IPS DF 6.9 (cell line): ENCODE data around the gene CDKN2C.
A peak's percentile ranks its signal among the peaks of the same experiment; 100 is the strongest.

ENCODE experiments used
- DNase-seq: peaks from one replicate; pipeline ENCODE4 v3.0.0-alpha.2; 2013; ENCODE audit warnings: low read depth, low spot score
- H3K27ac ChIP-seq: one replicate; pipeline ENCODE4 v1.5.1; 2013; ENCODE audit warnings: low read length, control low read depth
- H3K27me3 ChIP-seq: 2 replicates; pipeline ENCODE4 v1.6.1; 2013; ENCODE audit warnings: mild to moderate bottlenecking, low read length; ENCODE audit not compliant: control insufficient read depth, insufficient read depth
- H3K36me3 ChIP-seq: 2 replicates; pipeline ENCODE4 v1.6.1; 2013; ENCODE audit warnings: low read length; ENCODE audit not compliant: control insufficient read depth, insufficient read depth
- H3K4me1 ChIP-seq: 2 replicates; pipeline ENCODE4 v1.6.1; 2013; ENCODE audit warnings: low read length; ENCODE audit not compliant: control insufficient read depth, insufficient read depth
- H3K4me3 ChIP-seq: 2 replicates; pipeline ENCODE4 v1.5.1; 2013; ENCODE audit warnings: mild to moderate bottlenecking, low read length
- H3K9me3 ChIP-seq: 2 replicates; pipeline ENCODE4 v1.6.1; 2013; ENCODE audit warnings: low read length, inconsistent platforms; ENCODE audit not compliant: control insufficient read depth, insufficient read depth
- WGBS: extraction: QIAGEN DNeasy Blood & Tissue Kit; methylation state at CpG from one replicate; pipeline ENCODE4 v1.1.7; 2013; ENCODE audit warnings: mixed read lengths, missing lambda C conversion rate; ENCODE audit not compliant: insufficient read length, insufficient coverage; 5-methylcytosine and 5-hydroxymethylcytosine counted together

Gene CDKN2C

GRCh38 chr1:50973875-50974617 lies 4.0 kb downstream of the CDKN2C start:
- H3K27me3 ChIP-seq = peaks cover 64% of the 10 kb centered on the region
- no peaks in the 10 kb centered on the region for H3K9me3 ChIP-seq
- H3K27ac ChIP-seq = no peak overlapping the region
- H3K36me3 ChIP-seq = no peaks in the 10 kb centered on the region
- no peak overlapping the region for H3K4me3 ChIP-seq
- H3K4me1 ChIP-seq = 0 out of 2 replicates have a peak, but pooled peaks cover 2% of the 10 kb centered on the region
- DNase-seq = no peak
- WGBS = no CpG with 5 or more reads among the region's 13 CpGs

- no peak for DNase-seq
- H3K27ac ChIP-seq = no peak overlapping the region
Observed at GRCh38 chr1:50974618-50974935, 4.5 kb downstream of the CDKN2C start.

DNA sequence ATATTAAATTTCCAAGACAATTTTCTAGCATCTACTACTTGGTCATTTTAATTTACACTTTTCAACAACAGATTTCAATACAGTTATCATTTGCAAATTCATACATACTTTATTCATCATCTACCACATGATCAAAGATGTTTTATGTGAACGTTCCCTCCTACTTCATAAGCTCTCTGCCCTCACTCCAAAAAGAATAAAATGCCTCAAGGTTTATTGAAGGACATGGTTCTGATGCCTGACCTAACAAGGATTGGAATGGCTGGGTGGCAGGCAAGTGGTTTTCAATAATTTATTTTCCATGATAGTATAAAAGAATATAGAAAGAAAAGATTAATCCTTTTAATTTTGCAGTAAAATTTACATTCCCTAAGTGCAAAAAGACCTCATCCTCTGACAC lies 5.4 kb downstream of the CDKN2C start:
- no peaks in the 10 kb centered on the region for H3K9me3 ChIP-seq
- H3K4me3 ChIP-seq = no peak overlapping the region
- DNase-seq = no peak
- 100% methylated on average over 1 of the region's 1 CpG for WGBS
- 0 out of 2 replicates have a peak, but pooled peaks cover 2% of the 10 kb centered on the region for H3K4me1 ChIP-seq
- no peak overlapping the region for H3K27ac ChIP-seq
- H3K36me3 ChIP-seq = no peaks in the 10 kb centered on the region
- H3K27me3 ChIP-seq = peaks cover 53% of the 10 kb centered on the region

More at GRCh38 chr1:50974618-50974935, 4.5 kb downstream of the CDKN2C start:
- no peaks in the 10 kb centered on the region for H3K9me3 ChIP-seq
- no peaks in the 10 kb centered on the region for H3K36me3 ChIP-seq
- 0 out of 2 replicates have a peak, but pooled peaks cover 2% of the 10 kb centered on the region for H3K4me1 ChIP-seq
- WGBS = no CpG with 5 or more reads among the region's 1 CpG
- peaks cover 62% of the 10 kb centered on the region for H3K27me3 ChIP-seq
- H3K4me3 ChIP-seq = no peak overlapping the region

DNA sequence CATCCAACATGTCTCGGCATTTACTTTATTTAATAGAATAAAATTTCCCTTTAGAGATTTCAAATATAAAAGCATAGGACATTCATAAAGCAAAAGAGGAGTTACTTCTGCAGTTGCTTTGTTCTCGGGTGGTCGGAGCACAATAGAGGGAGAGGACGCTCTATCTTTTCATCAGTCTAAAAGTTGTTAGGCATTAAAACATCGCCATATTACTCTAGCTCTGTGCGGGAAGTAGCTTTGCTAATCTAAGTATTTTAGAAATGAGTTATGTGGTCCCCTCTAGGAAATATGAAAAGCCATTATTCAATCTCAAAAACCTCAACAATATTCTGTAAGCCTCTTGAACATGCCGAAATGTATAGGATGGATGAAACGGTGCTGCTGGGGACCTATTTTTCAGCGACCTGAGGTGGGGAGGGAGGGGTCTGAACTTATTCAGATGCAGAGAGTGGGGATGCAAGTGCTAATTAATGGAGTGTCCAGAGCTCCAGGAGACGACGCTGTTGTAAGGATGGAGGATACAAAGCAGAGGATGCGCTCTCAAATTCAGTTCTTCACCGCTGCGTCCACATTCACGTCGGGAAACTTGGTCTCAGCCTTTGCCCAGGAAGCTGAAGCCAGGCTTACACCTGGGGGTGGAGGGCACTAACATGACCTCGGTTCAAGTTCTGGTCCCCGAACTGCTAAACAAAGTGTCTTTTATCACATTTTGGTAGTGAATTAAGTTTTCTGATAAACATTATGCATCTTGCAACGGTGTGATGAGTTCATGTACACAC lies 6.3 kb downstream of the CDKN2C start:
- WGBS = no CpG with 5 or more reads among the region's 19 CpGs
- H3K4me3 ChIP-seq = no peak overlapping the region
- no peaks in the 10 kb centered on the region for H3K36me3 ChIP-seq
- H3K4me1 ChIP-seq = 0 out of 2 replicates have a peak, but pooled peaks cover 2% of the 10 kb centered on the region
- DNase-seq = no peak
- H3K27me3 ChIP-seq = peaks cover 45% of the 10 kb centered on the region
- H3K9me3 ChIP-seq = no peaks in the 10 kb centered on the region
- no peak overlapping the region for H3K27ac ChIP-seq

- no peak for DNase-seq
- H3K27ac ChIP-seq = no peak overlapping the region
- no peaks in the 10 kb centered on the region for H3K36me3 ChIP-seq
- no CpG with 5 or more reads among the region's 26 CpGs for WGBS
- no peaks in the 10 kb centered on the region for H3K9me3 ChIP-seq
- no peak overlapping the region; the same call in 1 of the 2 replicates for H3K4me3 ChIP-seq
- H3K27me3 ChIP-seq = peaks cover 45% of the 10 kb centered on the region
- 0 out of 2 replicates have a peak, but pooled peaks cover 2% of the 10 kb centered on the region for H3K4me1 ChIP-seq
Observed at GRCh38 chr1:50976890-50977574, 7.0 kb downstream of the CDKN2C start.

DNA sequence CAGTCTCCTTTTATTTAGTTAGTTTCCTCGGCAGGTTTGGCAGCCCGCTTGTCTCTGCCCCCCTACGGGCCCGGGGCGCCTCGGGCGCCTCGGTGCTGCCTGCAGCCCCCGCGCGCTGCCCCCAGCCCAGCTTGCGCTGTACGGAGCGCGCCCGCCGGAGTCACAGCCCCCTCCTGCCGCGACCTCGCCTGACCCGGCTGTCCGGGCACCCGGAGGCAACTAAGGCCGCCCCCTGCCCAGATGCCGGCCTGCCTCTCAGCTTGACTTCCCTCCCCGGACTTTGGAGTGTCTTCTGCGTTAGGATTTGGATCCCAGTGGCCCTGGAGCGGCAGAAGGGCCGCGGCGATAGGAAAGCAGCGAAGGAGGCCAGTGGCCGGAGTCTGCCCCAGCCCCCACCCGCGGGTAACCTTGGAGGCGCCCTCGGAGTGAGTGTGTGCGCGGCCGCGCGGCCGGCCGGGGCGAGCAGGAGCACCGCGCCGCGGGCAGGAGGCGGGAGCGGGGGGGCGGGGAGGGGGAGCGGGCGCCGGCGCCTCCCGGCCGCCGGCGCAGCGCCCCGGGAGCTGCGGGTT lies 7.6 kb downstream of the CDKN2C start:
- DNase-seq = no peak
- Histone ChIP-seq H3K9me3 (no peaks in the 10 kb centered on the region), H3K27me3 (peaks cover 42% of the 10 kb centered on the region), H3K36me3 (no peaks in the 10 kb centered on the region), H3K4me3 (peak overlapping the region; percentile 71; the same call in 1 of the 2 replicates), H3K27ac (no peak overlapping the region), H3K4me1 (0 out of 2 replicates have a peak, but pooled peaks cover 2% of the 10 kb centered on the region)
- no CpG with 5 or more reads among the region's 63 CpGs for WGBS

DNA sequence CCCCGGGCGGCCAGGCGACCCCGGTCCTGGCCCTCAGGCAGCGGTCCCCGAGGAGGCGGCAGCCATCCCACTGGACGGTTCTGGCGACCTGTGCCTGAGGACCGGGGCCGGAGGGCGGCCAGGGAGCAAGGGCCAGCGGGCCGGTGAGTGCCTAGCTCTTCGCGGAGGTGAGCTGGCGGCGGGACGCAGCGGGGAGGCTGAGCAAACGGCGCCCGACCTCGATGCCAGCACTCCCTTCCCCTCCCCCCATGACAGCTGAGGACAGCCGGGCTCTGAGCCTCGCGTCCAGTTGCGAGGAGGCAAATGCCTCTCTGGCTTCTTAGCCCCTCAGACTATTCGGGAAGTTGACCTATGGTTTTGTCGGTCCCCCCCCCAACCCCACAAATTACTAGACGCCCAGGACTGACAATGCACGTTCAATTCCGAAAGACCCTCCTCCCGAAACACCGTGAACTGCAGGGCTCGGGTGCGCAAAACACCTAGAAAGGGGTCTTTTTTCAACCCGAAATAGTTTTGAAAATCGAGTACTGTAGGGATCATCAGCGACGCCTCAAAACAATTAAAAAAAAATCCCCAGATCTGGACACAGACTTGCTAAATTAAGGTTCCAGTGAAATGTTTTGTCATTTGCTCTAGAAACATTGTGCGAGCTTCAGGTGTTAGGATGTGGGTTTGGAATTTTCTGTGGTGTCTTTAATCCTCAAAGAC lies 8.3 kb downstream of the CDKN2C start:
- DNase-seq = no peak
- Histone ChIP-seq H3K36me3 (no peaks in the 10 kb centered on the region), H3K27ac (no peak overlapping the region), H3K4me1 (0 out of 2 replicates have a peak, but pooled peaks cover 2% of the 10 kb centered on the region), H3K9me3 (no peaks in the 10 kb centered on the region), H3K4me3 (peak overlapping the region; percentile 71; the same call in 1 of the 2 replicates), H3K27me3 (peaks cover 41% of the 10 kb centered on the region)
- no CpG with 5 or more reads among the region's 42 CpGs for WGBS

GRCh38 chr1:50978852-50979781 lies 9.1 kb downstream of the CDKN2C start:
- no CpG with 5 or more reads among the region's 10 CpGs for WGBS
- DNase-seq = no peak
- Histone ChIP-seq H3K4me3 (no peak overlapping the region), H3K27me3 (peaks cover 33% of the 10 kb centered on the region), H3K36me3 (no peaks in the 10 kb centered on the region), H3K4me1 (0 out of 2 replicates have a peak, but pooled peaks cover 2% of the 10 kb centered on the region), H3K9me3 (no peaks in the 10 kb centered on the region), H3K27ac (no peak overlapping the region)

DNA sequence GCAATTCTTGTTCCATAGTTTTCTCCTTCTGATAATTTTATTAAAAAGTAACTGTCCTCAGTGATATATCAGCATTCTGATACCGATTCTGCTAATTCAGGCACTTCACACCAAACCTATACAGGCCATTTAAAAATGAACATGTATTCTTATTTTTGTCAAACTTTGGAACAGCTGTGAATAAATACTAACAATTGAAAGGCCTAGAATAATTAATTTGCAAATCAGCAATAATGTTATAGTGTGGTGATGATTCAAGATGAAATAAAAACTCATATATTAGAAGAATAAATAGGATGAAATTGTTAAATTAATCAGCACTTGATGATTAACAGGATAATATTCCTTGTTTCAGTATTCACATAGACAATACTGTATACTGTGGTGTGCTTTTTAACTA lies 9.9 kb downstream of the CDKN2C start:
- H3K4me1 ChIP-seq = 0 out of 2 replicates have a peak, but pooled peaks cover 2% of the 10 kb centered on the region
- no peak for DNase-seq
- no peak overlapping the region for H3K4me3 ChIP-seq
- no CpG with 5 or more reads among the region's 1 CpG for WGBS
- H3K36me3 ChIP-seq = no peaks in the 10 kb centered on the region
- H3K27me3 ChIP-seq = peaks cover 27% of the 10 kb centered on the region
- no peak overlapping the region for H3K27ac ChIP-seq
- H3K9me3 ChIP-seq = no peaks in the 10 kb centered on the region
